Measurements from ENCODE around the gene MDM2. TPM values are rescaled to one million over a fixed set of nuclear protein-coding genes. Genes with fewer than 3 reads are reported as not detected.

The MDM2 gene
- total RNA-seq, 4 donors from 2014 or later, result 46.5 to 87.1 (median 67.9) TPM

Other genes starting within 250 kb of the MDM2 start
- gene RAP1B, start 197.3 kb upstream of the MDM2 start, total RNA-seq, result 100 to 1,000 TPM in 3 of 4 donors, 10 to 100 TPM in 1; 66.9 to 133 (median 120) TPM
- 10 to 100 TPM; 14.2 to 48.4 (median 36.2) TPM for gene NUP107, start 121.2 kb upstream of the MDM2 start, total RNA-seq
- gene SLC35E3, start 62.0 kb upstream of the MDM2 start, total RNA-seq, result 1 to 10 TPM; 2.2 to 8.5 (median 4.6) TPM
- 10 to 100 TPM; 10.9 to 35.5 (median 20.6) TPM for gene CPM, start 125.0 kb downstream of the MDM2 start, total RNA-seq

Measured in esophagus squamous epithelium (tissue), 4 donors.